Testis (tissue), 2 donors: ENCODE data around the gene COQ5.

Source experiments
- POLR2A ChIP-seq: fragments of 450-650 bp; IDR thresholded peaks from one replicate; pipeline ENCODE4 v1.6.1; 2017; ENCODE audit warnings: antibody characterized with exemption, mild to moderate bottlenecking, moderate library complexity
- TF ChIP-seq, protein P1 (sequence below), 3 experiments: fragments of 450-650 bp in 2 of 3; fragments of 200-600 bp in 1 of 3; sonication (generic) in 1 of 3; IDR thresholded peaks; one replicate each; pipeline ENCODE4 v1.5.1; 2016 to 2019; ENCODE audit warnings: antibody characterized with exemption in 3 of 3, mild to moderate bottlenecking in 2 of 3, moderate library complexity in 1 of 3

DNA sequence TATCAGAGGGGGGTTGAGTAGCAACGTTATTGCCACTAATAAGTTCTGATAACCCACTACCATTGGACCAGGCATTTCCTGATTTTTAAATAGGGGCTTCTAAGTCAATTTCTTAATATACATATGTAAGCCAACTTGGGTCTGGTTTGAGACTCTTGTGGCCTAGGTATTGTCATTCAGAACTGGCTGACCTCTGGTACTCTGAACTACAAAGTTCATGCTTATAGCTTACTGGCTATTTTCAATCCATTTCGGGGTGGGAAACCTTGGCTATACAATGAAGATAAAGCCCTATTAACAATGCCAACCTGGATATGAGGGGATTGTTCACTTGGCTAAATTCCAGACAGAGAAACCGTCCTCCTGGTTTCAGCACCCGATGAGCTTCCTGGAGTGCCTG, 24.4 kb downstream of the COQ5 start:
- TF ChIP-seq, protein P1, sequence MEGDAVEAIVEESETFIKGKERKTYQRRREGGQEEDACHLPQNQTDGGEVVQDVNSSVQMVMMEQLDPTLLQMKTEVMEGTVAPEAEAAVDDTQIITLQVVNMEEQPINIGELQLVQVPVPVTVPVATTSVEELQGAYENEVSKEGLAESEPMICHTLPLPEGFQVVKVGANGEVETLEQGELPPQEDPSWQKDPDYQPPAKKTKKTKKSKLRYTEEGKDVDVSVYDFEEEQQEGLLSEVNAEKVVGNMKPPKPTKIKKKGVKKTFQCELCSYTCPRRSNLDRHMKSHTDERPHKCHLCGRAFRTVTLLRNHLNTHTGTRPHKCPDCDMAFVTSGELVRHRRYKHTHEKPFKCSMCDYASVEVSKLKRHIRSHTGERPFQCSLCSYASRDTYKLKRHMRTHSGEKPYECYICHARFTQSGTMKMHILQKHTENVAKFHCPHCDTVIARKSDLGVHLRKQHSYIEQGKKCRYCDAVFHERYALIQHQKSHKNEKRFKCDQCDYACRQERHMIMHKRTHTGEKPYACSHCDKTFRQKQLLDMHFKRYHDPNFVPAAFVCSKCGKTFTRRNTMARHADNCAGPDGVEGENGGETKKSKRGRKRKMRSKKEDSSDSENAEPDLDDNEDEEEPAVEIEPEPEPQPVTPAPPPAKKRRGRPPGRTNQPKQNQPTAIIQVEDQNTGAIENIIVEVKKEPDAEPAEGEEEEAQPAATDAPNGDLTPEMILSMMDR (IDR thresholded peaks at IDR 0.05), result no peak
- TF ChIP-seq POLR2A, result no peak
